HCT116 (cell line): Measurements from ENCODE around the gene IL17A. TPM values are rescaled to one million over a fixed set of nuclear protein-coding genes. Genes with fewer than 3 reads are reported as not detected.

Experiments used
- ATAC-seq: fragments of 200-7000 bp; cut with Tn5 transposase; 2 replicates; pipeline ENCODE4 v1.9.1; 2020; ENCODE audit warnings: mild to moderate bottlenecking, moderate library complexity
- BruUV-seq: library from RNA; stranded (reverse); fragments of 400-500 nt; replicated peaks from 2 replicates; lab custom pipeline; 2021; lab: Mats Ljungman, UMichigan
- CTCF ChIA-PET: fragments of 300-600 bp; sonication (Branson Sonifier 250); formaldehyde crosslinking; loops from one replicate; lab custom pipeline; 2021; ENCODE audit warnings: antibody characterized with exemption; lab: Charles Lee
- POLR2A ChIA-PET: fragments of 300-600, 350-600 bp; sonication (Branson Sonifier 250); formaldehyde crosslinking; loops from one replicate; lab custom pipeline; 2021; ENCODE audit warnings: antibody characterized with exemption; lab: Charles Lee
- RAD21 ChIA-PET, 2 experiments: fragments of 300-600 bp; sonication (Branson Sonifier 250); formaldehyde crosslinking; loops; one replicate each; lab custom pipeline; 2023; ENCODE audit warnings: low total read pairs in 2 of 2; ENCODE audit not compliant: uncharacterized antibody in 2 of 2, unreplicated experiment in 2 of 2, low non-redundant PET in 1 of 2; lab: Charles Lee
- DNase-seq: peaks from one replicate; pipeline ENCODE4 v3.0.0-alpha.2; 2010; ENCODE audit warnings: low read depth, low spot score
- H2AFZ ChIP-seq: fragments of 200-600 bp; shearing (Covaris generic), sonication (generic); 2 replicates; pipeline ENCODE4 v1.6.1; 2017; ENCODE audit warnings: low read depth, mixed run types, mixed read lengths, antibody characterized with exemption, low read length; ENCODE audit not compliant: poor library complexity, severe bottlenecking
- H3K27ac ChIP-seq: 2 replicates; pipeline ENCODE4 v1.5.1; 2012; ENCODE audit warnings: low read depth, low read length
- H3K27me3 ChIP-seq: fragments of 200-600 bp; sonication (generic); 2 replicates; pipeline ENCODE4 v1.6.1; 2016; ENCODE audit warnings: mixed run types, low read length, mixed read lengths; ENCODE audit not compliant: insufficient read depth
- H3K36me3 ChIP-seq, 2 experiments: fragments of 200-500 bp in 1 of 2; fragments of 200-600 bp in 1 of 2; sonication (Bioruptor generic) in 1 of 2; sonication (generic) in 1 of 2; 2 replicates each; pipeline versions ENCODE4 v1.5.1 to v1.6.1; 2014 to 2016; ENCODE audit warnings: low read length in 2 of 2, inconsistent platforms in 1 of 2, mixed read lengths in 1 of 2, mixed run types in 1 of 2; ENCODE audit not compliant: insufficient read depth in 2 of 2, control insufficient read depth in 1 of 2
- H3K4me1 ChIP-seq, 2 experiments: fragments of 200-600 bp in 1 of 2; sonication (generic) in 1 of 2; 2 replicates each; pipeline versions ENCODE4 v1.5.1 to v1.6.1; 2012 to 2017; ENCODE audit warnings: low read length in 2 of 2, inconsistent platforms in 1 of 2, mild to moderate bottlenecking in 1 of 2, mixed read lengths in 1 of 2, mixed run types in 1 of 2, moderate library complexity in 1 of 2; ENCODE audit not compliant: insufficient read depth in 2 of 2, control insufficient read depth in 1 of 2
- H3K4me2 ChIP-seq: fragments of 200-600 bp; sonication (generic); 2 replicates; pipeline ENCODE4 v1.6.1; 2017; ENCODE audit warnings: mixed run types, low read length, mixed read lengths
- H3K4me3 ChIP-seq, 2 experiments: fragments of 200-600 bp in 1 of 2; sonication (generic) in 1 of 2; replicated peaks in 1 of 2; 2 replicates each; pipeline ENCODE4 v1.5.1; 2011 to 2016; ENCODE audit warnings: low read length in 2 of 2, control low read depth in 1 of 2, low read depth in 1 of 2, mild to moderate bottlenecking in 1 of 2, mixed read lengths in 1 of 2, mixed run types in 1 of 2
- H3K79me2 ChIP-seq: fragments of 200-600 bp; sonication (generic); 2 replicates; pipeline ENCODE4 v1.6.1; 2017; ENCODE audit warnings: mild to moderate bottlenecking, mixed run types, low read length, moderate library complexity, mixed read lengths; ENCODE audit not compliant: insufficient read depth
- H3K9ac ChIP-seq: fragments of 200-600 bp; sonication (generic); 2 replicates; pipeline ENCODE4 v1.6.1; 2016; ENCODE audit warnings: low read length, mixed read lengths
- H3K9me2 ChIP-seq: fragments of 200-600 bp; sonication (generic), shearing (Covaris generic); 2 replicates; pipeline ENCODE4 v1.6.1; 2017; ENCODE audit warnings: mixed run types, mild to moderate bottlenecking, moderate library complexity; ENCODE audit not compliant: insufficient read depth
- H3K9me3 ChIP-seq, 2 experiments: fragments of 200-500 bp in 1 of 2; fragments of 200-600 bp in 1 of 2; sonication (Bioruptor generic) in 1 of 2; sonication (generic) in 1 of 2; 2 replicates each; pipeline ENCODE4 v1.6.1; 2014 to 2017; ENCODE audit warnings: low read length in 2 of 2, mixed read lengths in 2 of 2, inconsistent platforms in 1 of 2, low read depth in 1 of 2, mild to moderate bottlenecking in 1 of 2, mixed run types in 1 of 2, moderate library complexity in 1 of 2; ENCODE audit not compliant: control insufficient read depth in 1 of 2, insufficient read depth in 1 of 2
- H4K20me1 ChIP-seq: fragments of 200-600 bp; sonication (generic), shearing (Covaris generic); 2 replicates; pipeline ENCODE4 v1.6.1; 2017; ENCODE audit warnings: mixed run types, mild to moderate bottlenecking, moderate library complexity; ENCODE audit not compliant: insufficient read depth
- ATF3 ChIP-seq: IDR thresholded peaks from 2 replicates; pipeline ENCODE4 v1.6.1; 2012
- CEBPB ChIP-seq: IDR thresholded peaks from 2 replicates; pipeline ENCODE4 v1.6.1; 2012; ENCODE audit warnings: low read depth
- EGR1 ChIP-seq: IDR thresholded peaks from 2 replicates; pipeline ENCODE4 v1.6.1; 2012; ENCODE audit warnings: low read depth
- ELF1 ChIP-seq: IDR thresholded peaks from 2 replicates; pipeline ENCODE4 v1.6.1; 2012; ENCODE audit warnings: low read depth, borderline replicate concordance
- EZH2 ChIP-seq: fragments of 200-600 bp; sonication (generic); IDR thresholded peaks from 2 replicates; pipeline ENCODE4 v1.6.1; 2017; ENCODE audit warnings: antibody characterized with exemption, mixed run types
- EZH2phosphoT487 ChIP-seq: fragments of 200-600 bp; IDR thresholded peaks from 2 replicates; pipeline ENCODE4 v1.6.1; 2018; ENCODE audit warnings: antibody characterized with exemption, borderline replicate concordance
- FOSL1 ChIP-seq: IDR thresholded peaks from 2 replicates; pipeline ENCODE4 v1.6.1; 2012; ENCODE audit warnings: low read depth
- JUND ChIP-seq: IDR thresholded peaks from 2 replicates; pipeline ENCODE4 v1.6.1; 2012
- POLR2AphosphoS5 ChIP-seq: IDR thresholded peaks from 2 replicates; pipeline ENCODE4 v1.6.1; 2011; ENCODE audit warnings: mild to moderate bottlenecking, low read depth, low read length, moderate library complexity
- SIN3A ChIP-seq: IDR thresholded peaks from 2 replicates; pipeline ENCODE4 v1.6.1; 2012; ENCODE audit warnings: low read depth
- SP1 ChIP-seq: IDR thresholded peaks from 2 replicates; pipeline ENCODE4 v1.6.1; 2012; ENCODE audit warnings: low read depth
- SRF ChIP-seq: IDR thresholded peaks from 2 replicates; pipeline ENCODE4 v1.6.1; 2012; ENCODE audit warnings: low read depth
- TCF7L2 ChIP-seq: IDR thresholded peaks from 2 replicates; pipeline ENCODE4 v1.7.0; 2011; ENCODE audit warnings: borderline replicate concordance, inconsistent platforms; ENCODE audit not compliant: insufficient read depth, insufficient read length; ENCODE audit errors: extremely low read depth
- YY1 ChIP-seq: IDR thresholded peaks from 2 replicates; pipeline ENCODE4 v1.6.1; 2011; ENCODE audit warnings: low read length, low read depth, moderate library complexity, mild to moderate bottlenecking; ENCODE audit not compliant: insufficient replicate concordance; ENCODE audit errors: extremely low read depth
- ZBTB33 ChIP-seq: IDR thresholded peaks from 2 replicates; pipeline ENCODE4 v1.6.1; 2011; ENCODE audit warnings: mild to moderate bottlenecking, low read length, moderate library complexity; ENCODE audit not compliant: insufficient replicate concordance; ENCODE audit errors: extremely low read depth
- ZFX ChIP-seq: fragments of 450-650 bp; IDR thresholded peaks from 2 replicates; pipeline ENCODE4 v1.6.1; 2017
- ZNF274 ChIP-seq: fragments of 200-500 bp; sonication (Bioruptor generic); IDR thresholded peaks from 2 replicates; pipeline ENCODE4 v1.6.1; 2014; ENCODE audit warnings: mild to moderate bottlenecking, low read depth, low read length, inconsistent platforms
- intact Hi-C: fragments of 100-400 bp; cut with micrococcal nuclease; formaldehyde crosslinking; loops from 2 replicates; pipeline ENCODE4 v1.10.0; 2022
- total RNA-seq: library from RNA; stranded (reverse); gene quantifications from one replicate; pipeline ENCODE4 v1.2.1, GENCODE V29; 2021; ENCODE audit not compliant: unreplicated experiment
- TF ChIP-seq, protein P1 (sequence below): IDR thresholded peaks from 2 replicates; pipeline ENCODE4 v1.6.1; 2012; ENCODE audit warnings: low read depth
- TF ChIP-seq, protein P2 (sequence below): IDR thresholded peaks from 2 replicates; pipeline ENCODE4 v1.6.1; 2012

Gene IL17A
- total RNA-seq, 1 experiment from 2014 or later = not detected

GRCh38 chr6:52160472-52161104, 25.6 kb upstream of the IL17A start:
- no peak for TF ChIP-seq FOSL1
- TF ChIP-seq ELF1 = no peak
- no peak for TF ChIP-seq EGR1
- TF ChIP-seq SP1 = no peak
- TF ChIP-seq ATF3 = no peak
- TF ChIP-seq CEBPB = no peak
- no peak for TF ChIP-seq SRF
- TF ChIP-seq, protein P1, sequence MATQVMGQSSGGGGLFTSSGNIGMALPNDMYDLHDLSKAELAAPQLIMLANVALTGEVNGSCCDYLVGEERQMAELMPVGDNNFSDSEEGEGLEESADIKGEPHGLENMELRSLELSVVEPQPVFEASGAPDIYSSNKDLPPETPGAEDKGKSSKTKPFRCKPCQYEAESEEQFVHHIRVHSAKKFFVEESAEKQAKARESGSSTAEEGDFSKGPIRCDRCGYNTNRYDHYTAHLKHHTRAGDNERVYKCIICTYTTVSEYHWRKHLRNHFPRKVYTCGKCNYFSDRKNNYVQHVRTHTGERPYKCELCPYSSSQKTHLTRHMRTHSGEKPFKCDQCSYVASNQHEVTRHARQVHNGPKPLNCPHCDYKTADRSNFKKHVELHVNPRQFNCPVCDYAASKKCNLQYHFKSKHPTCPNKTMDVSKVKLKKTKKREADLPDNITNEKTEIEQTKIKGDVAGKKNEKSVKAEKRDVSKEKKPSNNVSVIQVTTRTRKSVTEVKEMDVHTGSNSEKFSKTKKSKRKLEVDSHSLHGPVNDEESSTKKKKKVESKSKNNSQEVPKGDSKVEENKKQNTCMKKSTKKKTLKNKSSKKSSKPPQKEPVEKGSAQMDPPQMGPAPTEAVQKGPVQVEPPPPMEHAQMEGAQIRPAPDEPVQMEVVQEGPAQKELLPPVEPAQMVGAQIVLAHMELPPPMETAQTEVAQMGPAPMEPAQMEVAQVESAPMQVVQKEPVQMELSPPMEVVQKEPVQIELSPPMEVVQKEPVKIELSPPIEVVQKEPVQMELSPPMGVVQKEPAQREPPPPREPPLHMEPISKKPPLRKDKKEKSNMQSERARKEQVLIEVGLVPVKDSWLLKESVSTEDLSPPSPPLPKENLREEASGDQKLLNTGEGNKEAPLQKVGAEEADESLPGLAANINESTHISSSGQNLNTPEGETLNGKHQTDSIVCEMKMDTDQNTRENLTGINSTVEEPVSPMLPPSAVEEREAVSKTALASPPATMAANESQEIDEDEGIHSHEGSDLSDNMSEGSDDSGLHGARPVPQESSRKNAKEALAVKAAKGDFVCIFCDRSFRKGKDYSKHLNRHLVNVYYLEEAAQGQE = no peak
- no peak for TF ChIP-seq EZH2
- TF ChIP-seq, protein P2, sequence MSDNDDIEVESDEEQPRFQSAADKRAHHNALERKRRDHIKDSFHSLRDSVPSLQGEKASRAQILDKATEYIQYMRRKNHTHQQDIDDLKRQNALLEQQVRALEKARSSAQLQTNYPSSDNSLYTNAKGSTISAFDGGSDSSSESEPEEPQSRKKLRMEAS = no peak
- TF ChIP-seq SIN3A = no peak
- TF ChIP-seq EZH2phosphoT487 = no peak
- no peak for TF ChIP-seq JUND
- TF ChIP-seq YY1 = no peak
- no peak for TF ChIP-seq TCF7L2
- no peak for TF ChIP-seq ZNF274
- no peak for TF ChIP-seq ZFX
- no peak for TF ChIP-seq ZBTB33
- no peak for TF ChIP-seq POLR2AphosphoS5
- TF ChIP-seq, all 23 proteins: peak for 0
- POLR2A ChIA-PET = no interaction called here
- Histone ChIP-seq H4K20me1 (no peaks in the 10 kb centered on the region), H3K4me3 (no peak overlapping the region), H3K79me2 (no peaks in the 10 kb centered on the region), H3K36me3 (no peaks in the 10 kb centered on the region), H3K9ac (no peak overlapping the region), H3K9me3 (no peaks in the 10 kb centered on the region), H3K4me1 (no peaks in the 10 kb centered on the region), H3K4me2 (no peak overlapping the region), H3K27ac (no peak overlapping the region), H2AFZ (no peak overlapping the region), H3K27me3 (no peaks in the 10 kb centered on the region), H3K9me2 (no peaks in the 10 kb centered on the region)
- no peak for ATAC-seq
- intact Hi-C loops = no loop called here
- RAD21 ChIA-PET = no interaction called here
- no peak for DNase-seq
- CTCF ChIA-PET = interaction anchor here (1.1 kb wide), 1 partner anchor 74 kb away, joined by 3 read pairs; no protein-coding TSS in a partner anchor
- no TSS peak for BruUV-seq
